Sigmoid colon (tissue), 4 donors: ENCODE results near the gene SAMD4A.

Experiments
- EP300 ChIP-seq, 4 donors: sonication (generic); formaldehyde crosslinking; IDR thresholded peaks; one replicate each; pipeline ENCODE4 v1.6.1; 2017; ENCODE audit warnings: antibody characterized with exemption in 4 of 4
- POLR2A ChIP-seq, 2 donors: fragments of 450-650 bp; IDR thresholded peaks; one replicate each; pipeline ENCODE4 v1.6.1; 2016; ENCODE audit warnings: antibody characterized with exemption in 2 of 2, mild to moderate bottlenecking in 2 of 2, moderate library complexity in 2 of 2
- TF ChIP-seq, protein P1 (sequence below), 4 experiments: fragments of 450-650 bp in 3 of 4; fragments of 200-600 bp in 1 of 4; IDR thresholded peaks; one replicate each; pipeline ENCODE4 v1.5.1; 2016 to 2019; ENCODE audit warnings: antibody characterized with exemption in 4 of 4, mild to moderate bottlenecking in 3 of 4, moderate library complexity in 2 of 4

DNA sequence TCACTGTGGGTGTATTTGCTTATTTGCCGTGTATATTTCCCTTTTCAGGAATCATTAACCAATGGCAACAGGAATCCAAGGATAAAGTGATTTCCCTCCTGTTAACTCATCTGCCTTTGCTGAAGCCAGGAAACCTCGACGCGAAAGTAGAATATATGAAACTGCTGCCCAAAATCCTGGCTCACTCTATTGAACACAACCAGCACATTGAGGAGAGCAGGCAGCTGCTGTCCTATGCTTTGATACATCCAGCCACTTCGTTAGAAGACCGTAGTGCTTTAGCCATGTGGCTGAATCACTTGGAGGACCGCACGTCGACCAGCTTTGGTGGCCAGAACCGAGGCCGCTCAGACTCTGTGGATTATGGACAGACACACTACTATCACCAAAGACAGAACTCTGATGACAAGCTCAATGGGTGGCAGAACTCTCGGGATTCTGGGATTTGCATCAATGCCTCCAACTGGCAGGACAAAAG is 135.1 kb downstream of the SAMD4A start:
- TF ChIP-seq EP300 (IDR thresholded peaks at IDR 0.05) = no peak
- TF ChIP-seq, protein P1, sequence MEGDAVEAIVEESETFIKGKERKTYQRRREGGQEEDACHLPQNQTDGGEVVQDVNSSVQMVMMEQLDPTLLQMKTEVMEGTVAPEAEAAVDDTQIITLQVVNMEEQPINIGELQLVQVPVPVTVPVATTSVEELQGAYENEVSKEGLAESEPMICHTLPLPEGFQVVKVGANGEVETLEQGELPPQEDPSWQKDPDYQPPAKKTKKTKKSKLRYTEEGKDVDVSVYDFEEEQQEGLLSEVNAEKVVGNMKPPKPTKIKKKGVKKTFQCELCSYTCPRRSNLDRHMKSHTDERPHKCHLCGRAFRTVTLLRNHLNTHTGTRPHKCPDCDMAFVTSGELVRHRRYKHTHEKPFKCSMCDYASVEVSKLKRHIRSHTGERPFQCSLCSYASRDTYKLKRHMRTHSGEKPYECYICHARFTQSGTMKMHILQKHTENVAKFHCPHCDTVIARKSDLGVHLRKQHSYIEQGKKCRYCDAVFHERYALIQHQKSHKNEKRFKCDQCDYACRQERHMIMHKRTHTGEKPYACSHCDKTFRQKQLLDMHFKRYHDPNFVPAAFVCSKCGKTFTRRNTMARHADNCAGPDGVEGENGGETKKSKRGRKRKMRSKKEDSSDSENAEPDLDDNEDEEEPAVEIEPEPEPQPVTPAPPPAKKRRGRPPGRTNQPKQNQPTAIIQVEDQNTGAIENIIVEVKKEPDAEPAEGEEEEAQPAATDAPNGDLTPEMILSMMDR (IDR thresholded peaks at IDR 0.05) = no peak
- no peak for TF ChIP-seq POLR2A (IDR thresholded peaks at IDR 0.05)
